ENCODE results near the gene ZC3H12D. TPM values are rescaled to one million over a fixed set of nuclear protein-coding genes. Genes with fewer than 3 reads are reported as not detected.

The ZC3H12D gene
- total RNA-seq, 4 donors from 2014 or later = 0.42 to 2.2 (median 0.92) TPM

GRCh38 chr6:149482545-149483333 is 2.1 kb downstream of the ZC3H12D start:
- intact Hi-C loops (cut with DNase I; ENCODE audit: low total_unique reads) = no loop called here
- peak in 1 of 2 donors; percentile 85 for DNase-seq (ENCODE audit: low spot score in 2 of 2)
- TF ChIP-seq CTCF (IDR thresholded peaks at IDR 0.05) (no peak), POLR2A (IDR thresholded peaks at IDR 0.05) (no peak)
- 59 to 71% methylated on average over 14 of the region's 14 CpGs for WGBS, 2 donors
- no peak overlapping the region for H3K4me3 ChIP-seq (ENCODE audit: low read depth, poor library complexity, severe bottlenecking)

GRCh38 chr6:149480502-149481280 is 4.1 kb downstream of the ZC3H12D start:
- no peak overlapping the region for H3K4me3 ChIP-seq (ENCODE audit: low read depth, poor library complexity, severe bottlenecking)
- 87 to 90% methylated on average over 18 of the region's 18 CpGs for WGBS, 2 donors
- intact Hi-C loops (cut with DNase I; ENCODE audit: low total_unique reads) = no loop called here
- DNase-seq (ENCODE audit: low spot score in 2 of 2) = peak in 1 of 2 donors; percentile 72
- TF ChIP-seq POLR2A (IDR thresholded peaks at IDR 0.05) (no peak), CTCF (IDR thresholded peaks at IDR 0.05) (no peak)

GRCh38 chr6:149478631-149479314 is 6.0 kb downstream of the ZC3H12D start:
- WGBS, 2 donors = 82 to 86% methylated on average over 5 of the region's 5 CpGs
- no peak for DNase-seq (ENCODE audit: low spot score in 2 of 2)
- H3K4me3 ChIP-seq (ENCODE audit: low read depth, poor library complexity, severe bottlenecking) = no peak overlapping the region
- intact Hi-C loops (cut with DNase I; ENCODE audit: low total_unique reads) = no loop called here
- TF ChIP-seq POLR2A (IDR thresholded peaks at IDR 0.05) (no peak), CTCF (IDR thresholded peaks at IDR 0.05) (no peak)

- DNase-seq (ENCODE audit: low spot score in 2 of 2) = no peak
- TF ChIP-seq CTCF (IDR thresholded peaks at IDR 0.05) (no peak), POLR2A (IDR thresholded peaks at IDR 0.05) (no peak)
- no peak overlapping the region for H3K4me3 ChIP-seq (ENCODE audit: low read depth, poor library complexity, severe bottlenecking)
- intact Hi-C loops (cut with DNase I; ENCODE audit: low total_unique reads) = no loop called here
- 89 to 98% methylated on average over 5 of the region's 5 CpGs for WGBS, 2 donors
These were observed 7.3 kb downstream of the ZC3H12D start for GRCh38 chr6:149477544-149477943.

GRCh38 chr6:149476789-149477455 is 7.9 kb downstream of the ZC3H12D start:
- WGBS, 2 donors = 69 to 71% methylated on average over 6 of the region's 6 CpGs
- TF ChIP-seq POLR2A (IDR thresholded peaks at IDR 0.05) (no peak), CTCF (IDR thresholded peaks at IDR 0.05) (no peak)
- DNase-seq (ENCODE audit: low spot score in 2 of 2) = no peak
- H3K4me3 ChIP-seq (ENCODE audit: low read depth, poor library complexity, severe bottlenecking) = no peak overlapping the region
- intact Hi-C loops (cut with DNase I; ENCODE audit: low total_unique reads) = no loop called here

Measured in lower leg skin (tissue), 4 donors.